Activated CD8-positive, alpha-beta T cell treated with anti-CD3 and anti-CD28 coated beads for 36 hours (primary cell): ENCODE results near the gene CHD6. TPM values are rescaled to one million over a fixed set of nuclear protein-coding genes. Genes with fewer than 3 reads are reported as not detected.

Experiments used
- ATAC-seq: fragments of 200-7000 bp; cut with Tn5 transposase; one replicate; pipeline ENCODE4 v1.10.0; 2021; ENCODE audit warnings: mild to moderate bottlenecking, moderate library complexity
- CTCF ChIA-PET: fragments of 350-600 bp; sonication (Branson Sonifier 250); formaldehyde crosslinking; loops from one replicate; lab custom pipeline; 2021; ENCODE audit warnings: antibody characterized with exemption; lab: Charles Lee
- POLR2A ChIA-PET: fragments of 350-600 bp; sonication (Branson Sonifier 250); formaldehyde crosslinking; loops from one replicate; lab custom pipeline; 2021; ENCODE audit warnings: antibody characterized with exemption; lab: Charles Lee
- DNase-seq: peaks from one replicate; pipeline ENCODE4 v3.0.0-alpha.2; 2020
- H3K27ac Mint-ChIP-seq: one replicate; pipeline ENCODE4 v1.8.0; 2021; ENCODE audit warnings: mild to moderate bottlenecking, mixed read lengths
- H3K27me3 Mint-ChIP-seq: one replicate; pipeline ENCODE4 v1.8.0; 2021; ENCODE audit warnings: mixed read lengths
- H3K36me3 Mint-ChIP-seq: one replicate; pipeline ENCODE4 v1.8.0; 2021; ENCODE audit warnings: low read depth, mixed read lengths
- H3K4me1 Mint-ChIP-seq: one replicate; pipeline ENCODE4 v1.8.0; 2021; ENCODE audit warnings: low read depth, mixed read lengths
- H3K4me3 Mint-ChIP-seq: one replicate; pipeline ENCODE4 v1.8.0; 2021; ENCODE audit warnings: mild to moderate bottlenecking, moderate library complexity, mixed read lengths
- H3K9me3 Mint-ChIP-seq: one replicate; pipeline ENCODE4 v1.8.0; 2021; ENCODE audit warnings: mixed read lengths
- intact Hi-C: fragments of 100-400 bp; cut with micrococcal nuclease; formaldehyde crosslinking; loops from one replicate; pipeline ENCODE4 v1.10.0; 2022
- total RNA-seq, 2 experiments: library from RNA; stranded (reverse); gene quantifications; one replicate each; pipeline ENCODE4 v1.2.3, GENCODE V29; 2021
- TF ChIP-seq, protein P1 (sequence below): fragments of 200-600 bp; IDR thresholded peaks from one replicate; pipeline ENCODE4 v1.8.0; 2022; ENCODE audit warnings: antibody characterized with exemption, mild to moderate bottlenecking

Gene CHD6
- total RNA-seq, 2 experiments from 2014 or later = 25.4 to 28.2 TPM

DNA sequence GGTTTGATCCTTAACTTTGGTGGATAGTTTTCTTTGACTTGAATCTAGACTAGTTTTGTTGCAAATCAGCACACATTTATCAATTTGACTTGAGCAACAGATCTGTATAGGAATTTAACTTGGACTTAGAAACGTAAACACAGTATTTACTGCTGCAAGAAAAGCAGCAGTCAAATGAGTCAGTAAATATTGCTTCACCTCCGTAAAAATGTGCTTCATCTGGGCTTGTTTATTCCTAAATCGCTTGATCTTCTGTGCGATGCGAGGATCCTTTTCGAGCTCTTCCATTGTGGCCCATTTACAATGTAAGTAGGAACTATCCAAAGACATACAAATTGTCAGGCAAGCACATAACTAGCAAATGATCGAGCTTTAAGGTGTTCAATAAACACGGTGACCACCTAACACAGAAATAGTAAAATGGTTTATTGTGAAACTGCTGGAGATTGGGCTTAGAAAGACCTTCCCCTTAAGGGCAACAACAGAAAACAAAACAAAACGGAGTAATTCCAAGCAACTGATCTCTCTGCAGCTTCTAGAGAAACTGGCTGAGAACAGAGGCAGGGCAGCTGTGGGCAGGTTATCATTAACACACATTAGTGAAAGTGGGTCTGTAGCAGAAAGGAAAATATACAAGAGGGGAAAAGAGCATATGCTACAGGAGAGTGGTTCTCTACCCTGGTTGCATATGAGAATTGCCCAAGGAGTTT is 120.8 kb downstream of the CHD6 start:
- H3K36me3 Mint-ChIP-seq = peaks cover 3% of the 10 kb centered on the region
- H3K4me3 Mint-ChIP-seq = no peak overlapping the region
- H3K27ac Mint-ChIP-seq = no peak overlapping the region
- no peaks in the 10 kb centered on the region for H3K4me1 Mint-ChIP-seq
- H3K27me3 Mint-ChIP-seq = no peaks in the 10 kb centered on the region
- intact Hi-C loops = no loop called here
- H3K9me3 Mint-ChIP-seq = no peaks in the 10 kb centered on the region
- ChIA-PET POLR2A (no interaction called here), CTCF (interaction anchor here (2.0 kb wide), 1 partner anchor 14 kb away, joined by 6 read pairs; no protein-coding TSS in a partner anchor)
- ATAC-seq (no peak), DNase-seq (no peak)
- TF ChIP-seq, protein P1, sequence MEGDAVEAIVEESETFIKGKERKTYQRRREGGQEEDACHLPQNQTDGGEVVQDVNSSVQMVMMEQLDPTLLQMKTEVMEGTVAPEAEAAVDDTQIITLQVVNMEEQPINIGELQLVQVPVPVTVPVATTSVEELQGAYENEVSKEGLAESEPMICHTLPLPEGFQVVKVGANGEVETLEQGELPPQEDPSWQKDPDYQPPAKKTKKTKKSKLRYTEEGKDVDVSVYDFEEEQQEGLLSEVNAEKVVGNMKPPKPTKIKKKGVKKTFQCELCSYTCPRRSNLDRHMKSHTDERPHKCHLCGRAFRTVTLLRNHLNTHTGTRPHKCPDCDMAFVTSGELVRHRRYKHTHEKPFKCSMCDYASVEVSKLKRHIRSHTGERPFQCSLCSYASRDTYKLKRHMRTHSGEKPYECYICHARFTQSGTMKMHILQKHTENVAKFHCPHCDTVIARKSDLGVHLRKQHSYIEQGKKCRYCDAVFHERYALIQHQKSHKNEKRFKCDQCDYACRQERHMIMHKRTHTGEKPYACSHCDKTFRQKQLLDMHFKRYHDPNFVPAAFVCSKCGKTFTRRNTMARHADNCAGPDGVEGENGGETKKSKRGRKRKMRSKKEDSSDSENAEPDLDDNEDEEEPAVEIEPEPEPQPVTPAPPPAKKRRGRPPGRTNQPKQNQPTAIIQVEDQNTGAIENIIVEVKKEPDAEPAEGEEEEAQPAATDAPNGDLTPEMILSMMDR = no peak

DNA sequence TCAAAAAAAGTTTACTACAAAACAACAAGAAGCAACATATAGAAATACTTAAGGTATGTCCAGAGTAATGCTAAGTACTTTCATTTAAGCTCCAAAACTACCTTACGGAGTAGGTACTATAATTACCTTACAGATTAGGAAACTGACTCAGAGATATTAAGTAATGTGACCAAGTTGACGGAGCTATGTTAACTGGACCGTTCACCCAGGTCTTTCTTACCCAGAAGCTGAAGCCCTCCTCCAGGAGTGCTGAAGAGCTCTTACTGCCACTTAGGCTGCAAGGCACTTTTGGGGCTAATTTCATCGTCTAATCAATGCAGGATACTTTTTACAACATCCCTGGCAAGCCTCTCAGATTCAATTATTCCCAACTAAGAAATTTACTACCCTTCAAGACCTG is 123.7 kb downstream of the CHD6 start:
- Mint-ChIP-seq H3K36me3 (peaks cover 8% of the 10 kb centered on the region), H3K4me1 (no peaks in the 10 kb centered on the region), H3K4me3 (no peak overlapping the region), H3K27me3 (no peaks in the 10 kb centered on the region), H3K9me3 (no peaks in the 10 kb centered on the region), H3K27ac (no peak overlapping the region)
- DNase-seq (no peak), ATAC-seq (no peak)
- intact Hi-C loops = no loop called here
- CTCF ChIA-PET = interaction anchor here (1.0 to 1.1 kb wide), 3 partner anchors 11 to 223 kb away, joined by 3 read pairs; no protein-coding TSS in a partner anchor
- POLR2A ChIA-PET = interaction anchor here (1.2 kb wide), 1 partner anchor 66 kb away, joined by 3 read pairs; no protein-coding TSS in a partner anchor
- TF ChIP-seq, protein P1 = no peak

DNA sequence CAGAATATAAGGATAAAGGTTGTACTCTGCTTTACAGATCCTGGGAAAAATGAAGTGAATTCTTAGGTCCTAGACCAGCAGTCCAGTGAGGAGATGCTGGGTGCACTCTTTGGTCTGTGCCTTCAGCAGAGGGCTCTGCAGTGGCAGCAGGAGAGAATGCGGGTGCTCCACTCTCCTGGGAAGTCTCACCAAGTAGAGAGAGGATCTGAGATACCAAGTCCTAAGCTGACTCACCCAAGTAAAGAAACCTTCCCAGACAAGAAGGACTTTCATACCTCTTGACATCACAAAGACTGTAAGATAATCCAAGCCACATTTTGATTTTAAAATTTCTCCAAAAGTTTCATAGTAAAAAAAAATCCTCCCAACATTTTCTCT is 134.6 kb downstream of the CHD6 start:
- no peak overlapping the region for H3K27ac Mint-ChIP-seq

DNA sequence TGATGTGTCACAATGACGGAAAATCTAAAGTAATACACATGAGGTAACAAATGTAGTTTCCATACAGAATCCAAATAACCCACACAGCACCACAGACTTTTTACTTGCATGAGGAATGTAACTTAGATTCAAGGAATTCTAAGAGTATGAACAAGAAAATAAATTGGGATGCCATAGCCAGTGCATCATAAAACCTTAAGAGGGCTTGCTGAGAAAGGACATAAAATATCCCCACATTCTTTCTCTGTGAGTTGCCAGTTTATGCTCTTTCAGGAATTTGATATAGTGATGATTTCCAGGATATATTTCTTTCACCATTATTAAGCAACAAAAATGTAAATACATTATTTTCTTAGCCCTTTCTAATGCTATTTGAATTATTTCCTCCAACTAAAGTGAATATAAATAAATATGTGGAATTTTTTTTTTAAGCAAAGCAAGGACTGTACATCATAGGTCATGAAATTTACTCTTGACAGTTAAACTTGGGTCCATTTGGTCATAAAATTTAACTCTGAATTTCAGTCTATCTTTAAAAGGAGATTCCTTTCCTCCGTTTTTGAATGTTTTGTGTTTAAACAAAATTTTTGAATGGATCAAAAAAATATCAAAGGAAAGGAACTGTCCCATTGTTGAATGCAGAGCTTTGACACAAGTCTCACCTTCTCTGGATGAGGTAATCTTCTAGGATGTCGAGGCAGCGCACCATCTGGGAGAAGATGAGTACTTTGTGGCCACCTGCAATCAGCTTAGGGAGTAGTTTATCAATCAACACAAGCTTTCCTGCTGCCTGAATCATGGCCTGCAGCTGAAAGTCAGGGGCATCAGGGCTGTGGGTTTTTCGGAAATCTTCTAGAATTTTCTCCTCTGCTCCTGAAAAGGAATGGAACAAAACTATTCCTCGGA is 135.3 kb downstream of the CHD6 start:
- H3K4me3 Mint-ChIP-seq = no peak overlapping the region
- TF ChIP-seq, protein P1 = no peak
- H3K36me3 Mint-ChIP-seq = peaks cover 39% of the 10 kb centered on the region
- CTCF ChIA-PET = interaction anchor here (1.3 kb wide), 1 partner anchor 14 kb away, joined by 6 read pairs; no protein-coding TSS in a partner anchor
- peaks cover 20% of the 10 kb centered on the region for H3K4me1 Mint-ChIP-seq
- POLR2A ChIA-PET = no interaction called here
- intact Hi-C loops = no loop called here
- H3K27ac Mint-ChIP-seq = no peak overlapping the region
- no peak for DNase-seq
- H3K9me3 Mint-ChIP-seq = no peaks in the 10 kb centered on the region
- H3K27me3 Mint-ChIP-seq = no peaks in the 10 kb centered on the region
- no peak for ATAC-seq

More for the DNA sequence above, 134.6 kb downstream of the CHD6 start:
- H3K27me3 Mint-ChIP-seq = no peaks in the 10 kb centered on the region
- intact Hi-C loops = no loop called here
- DNase-seq (no peak), ATAC-seq (no peak)
- TF ChIP-seq, protein P1 = no peak
- H3K9me3 Mint-ChIP-seq = no peaks in the 10 kb centered on the region
- H3K4me1 Mint-ChIP-seq = peaks cover 17% of the 10 kb centered on the region
- POLR2A ChIA-PET = no interaction called here
- no peak overlapping the region for H3K4me3 Mint-ChIP-seq
- peaks cover 41% of the 10 kb centered on the region for H3K36me3 Mint-ChIP-seq
- CTCF ChIA-PET = interaction anchor here (1.3 kb wide), 1 partner anchor 14 kb away, joined by 6 read pairs; no protein-coding TSS in a partner anchor
